ENCODE data around the gene HMX1. TPM values are rescaled to one million over a fixed set of nuclear protein-coding genes. Genes with fewer than 3 reads are reported as not detected.
A peak's percentile ranks its signal among the peaks of the same experiment; 100 is the strongest.

HMX1 gene
- total RNA-seq, 1 donor from 2014 or later, result 3.2 TPM

GRCh38 chr4:8861576-8862295 lies 9.9 kb downstream of the HMX1 start:
- no peak for DNase-seq (ENCODE audit: extremely low spot score, unreplicated experiment)
- H3K27ac Mint-ChIP-seq, result no peak overlapping the region

GRCh38 chr4:8860892-8861575 lies 10.6 kb downstream of the HMX1 start:
- peak overlapping the region; percentile 83 for H3K4me3 Mint-ChIP-seq
- H3K27ac Mint-ChIP-seq, result no peak overlapping the region
- H3K36me3 Mint-ChIP-seq, result peaks cover under 1% of the 10 kb centered on the region
- DNase-seq (ENCODE audit: extremely low spot score, unreplicated experiment), result no peak
- H3K4me1 Mint-ChIP-seq (ENCODE audit: unreplicated experiment), result peaks cover 8% of the 10 kb centered on the region
- no peaks in the 10 kb centered on the region for H3K9me3 Mint-ChIP-seq
- H3K27me3 Mint-ChIP-seq, result peaks cover 90% of the 10 kb centered on the region
- TF ChIP-seq CTCF (conservative IDR thresholded peaks at IDR 0.05), result no peak

More at GRCh38 chr4:8861576-8862295, 9.9 kb downstream of the HMX1 start:
- Mint-ChIP-seq H3K9me3 (no peaks in the 10 kb centered on the region), H3K4me1 (ENCODE audit: unreplicated experiment) (peaks cover under 1% of the 10 kb centered on the region), H3K27me3 (peaks cover 90% of the 10 kb centered on the region), H3K36me3 (peaks cover 3% of the 10 kb centered on the region), H3K4me3 (peak overlapping the region; percentile 83)
- TF ChIP-seq CTCF (conservative IDR thresholded peaks at IDR 0.05), result peak; percentile 49

- H3K4me1 Mint-ChIP-seq (ENCODE audit: unreplicated experiment), result peaks cover 10% of the 10 kb centered on the region
- peaks cover 90% of the 10 kb centered on the region for H3K27me3 Mint-ChIP-seq
- DNase-seq (ENCODE audit: extremely low spot score, unreplicated experiment), result no peak
- no peaks in the 10 kb centered on the region for H3K9me3 Mint-ChIP-seq
- no peak for TF ChIP-seq CTCF (conservative IDR thresholded peaks at IDR 0.05)
- peak overlapping the region; percentile 69 for H3K4me3 Mint-ChIP-seq
- no peak overlapping the region for H3K27ac Mint-ChIP-seq
- no peaks in the 10 kb centered on the region for H3K36me3 Mint-ChIP-seq
Measured at GRCh38 chr4:8860096-8860891, 11.3 kb downstream of the HMX1 start.

- no peaks in the 10 kb centered on the region for H3K36me3 Mint-ChIP-seq
- TF ChIP-seq CTCF (conservative IDR thresholded peaks at IDR 0.05), result no peak
- peaks cover 15% of the 10 kb centered on the region for H3K4me1 Mint-ChIP-seq (ENCODE audit: unreplicated experiment)
- H3K4me3 Mint-ChIP-seq, result peak overlapping the region; percentile 66
- H3K9me3 Mint-ChIP-seq, result no peaks in the 10 kb centered on the region
- H3K27ac Mint-ChIP-seq, result peak overlapping the region; percentile 61
- DNase-seq (ENCODE audit: extremely low spot score, unreplicated experiment), result no peak
- H3K27me3 Mint-ChIP-seq, result peaks cover 90% of the 10 kb centered on the region
Measured at GRCh38 chr4:8859550-8860095, 12.0 kb downstream of the HMX1 start.

GRCh38 chr4:8858701-8859210 lies 12.9 kb downstream of the HMX1 start:
- no peak for TF ChIP-seq CTCF (conservative IDR thresholded peaks at IDR 0.05)
- H3K27ac Mint-ChIP-seq, result no peak overlapping the region
- no peaks in the 10 kb centered on the region for H3K9me3 Mint-ChIP-seq
- no peaks in the 10 kb centered on the region for H3K36me3 Mint-ChIP-seq
- no peak overlapping the region for H3K4me3 Mint-ChIP-seq
- no peak for DNase-seq (ENCODE audit: extremely low spot score, unreplicated experiment)
- peaks cover 17% of the 10 kb centered on the region for H3K4me1 Mint-ChIP-seq (ENCODE audit: unreplicated experiment)
- peaks cover 85% of the 10 kb centered on the region for H3K27me3 Mint-ChIP-seq
